CD14-positive monocyte (primary cell): Measurements from ENCODE around the gene XKR7. TPM values are rescaled to one million over a fixed set of nuclear protein-coding genes. Genes with fewer than 3 reads are reported as not detected.

Source experiments
- DNase-seq, 3 donors: peaks; one replicate each; pipeline ENCODE4 v3.0.0-alpha.2; 2011 to 2022
- H2AFZ ChIP-seq: 2 replicates; pipeline ENCODE4 v1.6.0; 2012; ENCODE audit warnings: mild to moderate bottlenecking, low read depth, low read length, inconsistent platforms; ENCODE audit not compliant: insufficient read depth, poor library complexity, severe bottlenecking
- H3K27ac ChIP-seq, 2 donors: 1 replicate in 1 of 2; 2 replicates in 1 of 2; pipeline ENCODE4 v1.5.1; 2012 to 2013; ENCODE audit warnings: low read length in 2 of 2, control low read depth in 1 of 2, inconsistent platforms in 1 of 2, low read depth in 1 of 2, mild to moderate bottlenecking in 1 of 2
- H3K27me3 ChIP-seq, 2 donors: one replicate each; pipeline versions ENCODE4 v1.6.0 to v1.6.1; 2011 to 2013; ENCODE audit warnings: low read length in 2 of 2; ENCODE audit not compliant: control insufficient read depth in 2 of 2, insufficient read depth in 2 of 2
- H3K36me3 ChIP-seq, 2 donors: replicated peaks in 1 of 2; 1 replicate in 1 of 2; 2 replicates in 1 of 2; pipeline versions ENCODE4 v1.5.1 to v1.6.1; 2012 to 2013; ENCODE audit warnings: low read length in 2 of 2, control low read depth in 1 of 2, inconsistent platforms in 1 of 2, mild to moderate bottlenecking in 1 of 2; ENCODE audit not compliant: insufficient read depth in 2 of 2, control insufficient read depth in 1 of 2
- H3K4me1 ChIP-seq, 2 donors: 1 replicate in 1 of 2; 2 replicates in 1 of 2; pipeline versions ENCODE4 v1.5.1 to v1.6.1; 2012 to 2013; ENCODE audit warnings: low read length in 2 of 2, control low read depth in 1 of 2, inconsistent platforms in 1 of 2, mild to moderate bottlenecking in 1 of 2, moderate library complexity in 1 of 2; ENCODE audit not compliant: insufficient read depth in 2 of 2, control insufficient read depth in 1 of 2
- H3K4me2 ChIP-seq: replicated peaks from 2 replicates; pipeline ENCODE3; 2012; ENCODE audit warnings: low read length, moderate library complexity, mild to moderate bottlenecking; ENCODE audit not compliant: poor library complexity, severe bottlenecking; ENCODE audit errors: extremely low read depth
- H3K4me3 ChIP-seq, 3 experiments: fragments of 200-600 bp in 1 of 3; sonication (generic) in 1 of 3; replicated peaks in 1 of 3; 1 replicate in 2 of 3; 2 replicates in 1 of 3; pipeline ENCODE4 v1.5.1; 2011 to 2013; ENCODE audit warnings: low read length in 3 of 3, mild to moderate bottlenecking in 3 of 3, control low read depth in 2 of 3, low read depth in 2 of 3, inconsistent platforms in 1 of 3, moderate library complexity in 1 of 3
- H3K79me2 ChIP-seq: 2 replicates; pipeline ENCODE4 v1.6.0; 2012; ENCODE audit warnings: mild to moderate bottlenecking, control low read depth, inconsistent platforms, low read length, moderate library complexity; ENCODE audit not compliant: insufficient read depth
- H3K9ac ChIP-seq: 2 replicates; pipeline ENCODE4 v1.6.0; 2017; ENCODE audit warnings: low read length, mild to moderate bottlenecking; ENCODE audit not compliant: insufficient read depth, poor library complexity, severe bottlenecking
- H3K9me3 ChIP-seq, 2 donors: replicated peaks in 1 of 2; 1 replicate in 1 of 2; 2 replicates in 1 of 2; pipeline versions ENCODE4 v1.5.1 to v1.6.1; 2012 to 2013; ENCODE audit warnings: low read length in 2 of 2, control low read depth in 1 of 2; ENCODE audit not compliant: control insufficient read depth in 1 of 2, insufficient read depth in 1 of 2
- H4K20me1 ChIP-seq: 2 replicates; pipeline ENCODE4 v1.6.0; 2012; ENCODE audit warnings: mild to moderate bottlenecking, low read length, control low read depth, moderate library complexity; ENCODE audit not compliant: insufficient read depth
- H3K27ac Mint-ChIP-seq, 7 donors: one replicate each; pipeline ENCODE4 v1.8.0; 2020; ENCODE audit warnings: mild to moderate bottlenecking in 7 of 7, mixed read lengths in 7 of 7, moderate library complexity in 6 of 7, inconsistent platforms in 2 of 7
- H3K27me3 Mint-ChIP-seq, 3 donors: one replicate each; pipeline ENCODE4 v1.8.0; 2021 to 2022; ENCODE audit warnings: low read depth in 3 of 3, mild to moderate bottlenecking in 3 of 3, mixed read lengths in 3 of 3, moderate library complexity in 3 of 3, inconsistent platforms in 1 of 3
- H3K36me3 Mint-ChIP-seq, 2 donors: one replicate each; pipeline ENCODE4 v1.8.0; 2020; ENCODE audit warnings: mixed read lengths in 2 of 2, inconsistent platforms in 1 of 2, mild to moderate bottlenecking in 1 of 2
- H3K4me1 Mint-ChIP-seq: one replicate; pipeline ENCODE4 v1.8.0; 2020; ENCODE audit warnings: mild to moderate bottlenecking, mixed read lengths
- H3K4me3 Mint-ChIP-seq, 2 donors: one replicate each; pipeline ENCODE4 v1.8.0; 2020; ENCODE audit warnings: mild to moderate bottlenecking in 2 of 2, mixed read lengths in 2 of 2, moderate library complexity in 1 of 2
- H3K9me3 Mint-ChIP-seq, 7 donors: one replicate each; pipeline ENCODE4 v1.8.0; 2020 to 2022; ENCODE audit warnings: mixed read lengths in 7 of 7, mild to moderate bottlenecking in 6 of 7, moderate library complexity in 6 of 7, inconsistent platforms in 2 of 7
- CTCF ChIP-seq: fragments of 200-600 bp; IDR thresholded peaks from one replicate; pipeline ENCODE4 v1.8.0; 2022; ENCODE audit warnings: antibody characterized with exemption, mild to moderate bottlenecking
- WGBS: methylation state at CpG from one replicate; pipeline ENCODE4 v1.1.5; 2013; ENCODE audit warnings: missing lambda C conversion rate; ENCODE audit not compliant: insufficient coverage; 5-methylcytosine and 5-hydroxymethylcytosine counted together
- intact Hi-C, 2 donors: fragments of 100-400 bp; cut with micrococcal nuclease; formaldehyde crosslinking; loops; one replicate each; pipeline versions ENCODE4 v1.15.0 to v1.15.1; 2023
- polyA plus RNA-seq, 3 donors: library from polyadenylated mRNA; depleted of rRNA in 1 of 3; unstranded in 2 of 3; stranded (reverse) in 1 of 3; fragments of 300-500 nt in 2 of 3; fragments of >200 nt in 1 of 3; fragmentation: Illumina TruSeq in 2 of 3; gene quantifications; 1 replicate in 2 of 3; 2 replicates in 1 of 3; pipeline ENCODE4 v1.2.3, GENCODE V29; 2012 to 2021

XKR7 gene
- polyA plus RNA-seq, 3 donors, result 0.02 to 0.43 TPM; not detected in 1

GRCh38 chr20:32007787-32008616 is 40.1 kb downstream of the XKR7 start:
- no peak for TF ChIP-seq CTCF
- Histone ChIP-seq H2AFZ (no peak overlapping the region), H3K4me3 (no peak overlapping the region)

GRCh38 chr20:32009564-32009963 is 41.6 kb downstream of the XKR7 start:
- H3K9me3 Mint-ChIP-seq, result no peaks in the 10 kb centered on the region
- peaks cover 9% of the 10 kb centered on the region for H3K4me1 Mint-ChIP-seq
- intact Hi-C loops, result no loop called here
- Histone ChIP-seq H3K9me3 (no peaks in the 10 kb centered on the region), H4K20me1 (no peaks in the 10 kb centered on the region), H3K4me1 (peaks cover 6 to 8% of the 10 kb centered on the region in 2 donors), H3K9ac (no peak overlapping the region), H3K4me3 (no peak overlapping the region), H2AFZ (no peak overlapping the region), H3K79me2 (no peaks in the 10 kb centered on the region), H3K36me3 (no peaks in the 10 kb centered on the region), H3K27ac (no peak overlapping the region), H3K27me3 (peaks cover 0 to 3% of the 10 kb centered on the region in 2 donors), H3K4me2 (no peak overlapping the region)
- no peak overlapping the region for H3K4me3 Mint-ChIP-seq
- 94% methylated on average over 4 of the region's 7 CpGs for WGBS
- peaks cover 8 to 26% (median 9%) of the 10 kb centered on the region in 3 donors for H3K27me3 Mint-ChIP-seq
- TF ChIP-seq CTCF, result no peak
- no peak overlapping the region for H3K27ac Mint-ChIP-seq
- DNase-seq, result no peak
- H3K36me3 Mint-ChIP-seq, result no peaks in the 10 kb centered on the region

More at GRCh38 chr20:32007787-32008616, 40.1 kb downstream of the XKR7 start:
- peaks cover 9% of the 10 kb centered on the region for H3K4me1 Mint-ChIP-seq
- DNase-seq, result no peak
- H3K4me3 Mint-ChIP-seq, result no peak overlapping the region
- Histone ChIP-seq H3K79me2 (no peaks in the 10 kb centered on the region), H3K4me1 (peaks cover 6 to 8% of the 10 kb centered on the region in 2 donors), H3K4me2 (no peak overlapping the region), H3K9ac (no peak overlapping the region), H3K9me3 (no peaks in the 10 kb centered on the region), H4K20me1 (no peaks in the 10 kb centered on the region), H3K27ac (no peak overlapping the region), H3K27me3 (no peaks in the 10 kb centered on the region), H3K36me3 (no peaks in the 10 kb centered on the region)
- H3K9me3 Mint-ChIP-seq, result no peaks in the 10 kb centered on the region
- peaks cover 1 to 20% (median 9%) of the 10 kb centered on the region in 3 donors for H3K27me3 Mint-ChIP-seq
- no peaks in the 10 kb centered on the region for H3K36me3 Mint-ChIP-seq
- H3K27ac Mint-ChIP-seq, result no peak overlapping the region
- WGBS, result 50% methylated on average over 9 of the region's 10 CpGs
- intact Hi-C loops, result no loop called here
